Anterior cingulate cortex (tissue), 58 donors: ENCODE results near the gene STX19.
"Not testable (repeated sequence)": the region's sequence is repeated elsewhere in the genome, so short reads cannot be mapped to it uniquely, and the experiment has no call there.

Source experiments
- DNase-seq, 58 donors: peaks; one replicate each; lab custom pipeline; 2025; lab: John Stamatoyannopoulos, UW

Gene STX19

DNA sequence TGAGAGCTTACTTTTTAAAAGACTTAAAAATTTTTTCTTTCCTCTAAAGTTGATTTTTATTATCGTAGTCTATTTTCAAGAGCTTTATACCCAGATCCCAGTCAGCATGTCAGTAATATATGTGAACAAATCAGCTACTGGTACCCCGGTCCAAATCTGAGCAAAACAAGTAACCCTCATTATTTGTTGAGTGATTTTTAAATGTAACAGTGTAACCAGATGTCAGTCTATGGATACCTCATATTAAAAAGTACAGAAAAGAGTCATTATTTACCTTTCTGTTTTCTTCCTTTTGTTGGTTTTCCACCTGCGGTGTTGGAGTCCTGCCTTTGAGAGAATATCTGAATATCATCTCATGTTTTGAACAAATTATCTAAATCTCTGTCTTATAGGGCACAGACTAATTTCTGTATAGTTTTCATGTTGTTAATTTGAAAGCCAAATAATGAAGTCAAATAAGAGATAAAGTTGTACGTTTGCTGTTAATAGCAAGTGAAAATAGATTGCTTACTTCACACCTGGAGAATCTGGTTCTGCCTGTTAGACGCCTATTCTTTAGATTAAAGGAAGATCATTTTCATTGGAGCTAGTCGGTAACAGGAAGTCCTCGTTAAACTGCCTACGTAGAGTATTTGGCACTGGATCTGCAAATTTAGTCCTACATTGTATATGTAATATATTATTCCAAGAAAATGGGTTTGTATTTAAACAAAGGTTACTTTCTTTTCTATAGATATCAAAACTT, at the start of gene STX19:
TSS of gene STX19 (minus strand) at position 505 of the 745 bp plus-strand sequence. CDS start 13,328 bp downstream, outside the sequence.
- DNase-seq, result no peak

GRCh38 chr3:94076055-94076454, 47.7 kb upstream of the STX19 start:
- no peak for DNase-seq

- no peak for DNase-seq
Observed at GRCh38 chr3:94071713-94072284, 43.4 kb upstream of the STX19 start.

DNA sequence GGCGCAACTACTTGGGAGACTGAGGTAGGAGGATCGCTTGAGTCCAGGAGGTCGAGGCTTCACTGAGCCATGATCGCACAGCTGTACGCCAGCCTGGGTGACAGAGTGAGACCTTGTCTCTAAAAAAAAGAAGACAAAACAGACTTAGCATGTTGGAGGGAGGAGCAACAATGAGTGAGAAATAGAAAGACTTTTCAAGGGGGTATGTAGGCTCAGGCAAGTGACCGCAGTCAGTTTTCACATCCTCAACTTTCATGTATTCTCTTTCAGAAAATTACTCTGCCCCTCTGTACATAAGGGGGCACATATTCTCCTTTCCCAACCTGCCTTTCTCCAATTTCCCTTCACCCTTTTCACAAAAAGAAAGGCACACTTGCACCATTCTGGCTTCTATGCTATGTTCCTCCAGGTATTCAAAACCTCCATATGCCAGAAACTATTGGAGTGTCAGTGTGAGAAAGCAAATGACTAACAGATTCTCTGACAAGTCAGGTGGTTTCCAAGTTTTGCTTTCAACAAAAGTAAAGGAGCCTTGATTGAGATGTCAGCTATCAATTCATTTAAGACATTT, 42.0 kb upstream of the STX19 start:
- DNase-seq, result no peak

DNA sequence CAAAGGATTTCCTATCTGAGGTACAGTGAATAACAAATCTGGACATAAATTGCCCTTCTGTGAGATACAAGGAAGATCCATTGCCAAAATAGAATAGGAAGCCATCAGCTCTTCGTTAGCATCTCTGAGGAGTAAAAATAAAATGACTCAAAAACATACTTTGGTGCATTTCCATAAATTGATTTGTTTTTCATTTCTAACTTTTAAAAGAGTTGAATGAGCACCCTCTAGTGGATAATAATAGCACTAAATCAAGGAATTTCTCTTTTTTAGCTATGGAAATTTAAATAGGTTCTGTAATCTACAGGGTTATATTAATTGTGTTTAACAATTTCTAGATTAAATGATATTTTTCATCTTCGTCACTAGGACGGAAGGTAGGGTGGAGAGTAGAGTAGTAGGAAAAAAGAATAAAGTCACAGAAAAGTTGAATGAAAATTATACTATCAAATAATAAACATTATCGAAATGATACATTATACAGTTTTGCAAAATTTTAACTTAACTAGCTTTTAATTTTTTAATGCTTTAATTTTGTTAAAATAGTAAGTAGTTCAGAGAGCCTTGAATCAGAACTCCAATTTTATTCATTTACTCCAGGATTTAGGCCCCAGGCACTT, 40.9 kb upstream of the STX19 start:
- no peak for DNase-seq

DNA sequence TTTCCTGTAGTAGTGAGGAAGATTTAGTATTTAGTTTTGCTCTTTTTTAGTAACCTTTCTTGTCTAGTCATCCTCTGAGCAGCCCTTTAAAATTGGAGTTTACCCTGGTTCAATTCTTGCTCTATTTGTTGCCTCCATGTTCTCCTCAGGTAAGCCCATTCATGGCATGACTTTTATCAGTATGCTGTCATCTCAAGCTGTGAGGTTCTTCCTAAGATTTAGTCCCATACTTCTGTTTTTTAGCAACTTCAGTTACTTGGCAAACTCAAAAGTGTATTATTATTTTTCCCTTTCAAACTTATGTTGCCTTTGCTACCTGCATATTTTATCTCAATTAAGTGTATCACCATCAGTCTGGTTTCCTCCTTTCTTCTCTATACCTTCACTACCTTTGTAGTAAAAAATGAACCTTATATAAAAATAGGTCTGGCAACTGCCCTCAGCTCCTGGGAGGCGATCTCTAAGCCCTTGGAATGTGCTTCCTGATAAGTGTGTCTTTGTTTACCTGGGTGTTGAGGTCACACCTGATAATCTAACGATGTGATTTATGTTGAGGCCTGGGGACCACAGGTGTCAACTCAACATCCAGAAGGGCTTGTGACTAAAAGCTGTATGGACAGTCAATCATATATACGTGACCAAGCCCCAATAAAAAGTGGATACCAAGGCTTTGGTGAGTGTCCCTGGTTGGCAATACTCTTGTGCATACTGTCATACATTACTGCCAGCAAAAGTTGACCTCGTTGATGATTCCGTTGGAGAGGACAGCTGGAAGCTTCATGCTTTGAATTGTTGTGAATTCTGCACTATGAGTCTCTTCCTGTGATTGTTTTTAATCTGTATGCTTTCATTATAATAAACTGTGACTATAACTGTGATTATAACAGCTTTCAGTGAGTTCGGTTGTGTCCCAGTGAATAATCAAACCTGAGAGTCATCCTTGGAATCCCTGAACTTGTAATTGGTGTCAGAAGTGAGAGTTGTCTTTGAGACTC, 38.4 kb upstream of the STX19 start:
- DNase-seq, result no peak

DNA sequence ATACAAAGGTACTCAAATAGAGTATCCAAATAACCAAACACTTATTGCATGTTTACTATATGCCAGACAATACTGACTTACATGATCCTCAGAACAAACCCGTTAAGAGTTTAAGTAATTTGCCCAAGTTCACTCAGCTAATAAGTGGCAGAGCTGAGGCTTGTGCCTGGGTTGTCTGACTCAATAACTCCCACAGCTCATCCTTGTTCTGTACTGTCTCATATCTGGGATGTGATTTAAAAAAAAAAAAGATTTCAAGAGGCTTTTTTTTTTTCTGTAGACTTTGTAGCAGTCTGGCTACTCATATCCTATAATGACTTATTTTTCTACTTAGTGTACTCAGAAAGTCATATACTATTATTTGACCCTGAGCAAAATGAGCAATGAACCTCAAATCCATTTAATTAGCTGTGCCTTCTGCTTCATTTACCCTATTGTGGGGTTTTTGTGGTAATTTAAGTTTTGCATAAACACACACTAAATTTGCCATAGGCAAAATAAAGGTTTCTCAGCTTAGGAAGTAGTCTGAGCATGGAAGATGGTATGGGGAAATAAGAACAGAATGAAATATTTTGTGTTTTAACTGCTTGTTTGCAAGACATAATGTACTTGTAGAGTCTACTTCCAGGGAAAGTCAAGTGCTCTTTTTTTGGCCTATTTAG, 37.6 kb upstream of the STX19 start:
- DNase-seq, result no peak

DNA sequence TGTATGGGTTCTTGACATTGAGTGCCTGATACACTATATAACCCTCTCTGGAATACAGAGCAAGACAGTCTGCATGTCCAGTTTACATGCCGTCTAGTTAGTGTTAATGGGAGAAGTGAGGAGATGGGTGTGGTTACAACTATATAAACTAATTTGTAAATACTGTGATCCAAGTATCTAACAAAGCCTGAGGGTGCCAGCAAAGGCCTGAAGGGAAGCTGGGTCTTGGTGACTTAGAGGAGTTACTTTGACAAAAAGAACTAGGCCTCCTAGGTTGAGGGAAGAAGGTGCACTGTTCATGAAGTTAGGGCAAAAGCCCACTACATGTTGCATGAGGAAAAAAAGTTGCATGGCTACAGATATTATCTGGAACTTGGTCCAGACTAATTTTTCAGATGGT, 36.7 kb upstream of the STX19 start:
- no peak for DNase-seq

DNA sequence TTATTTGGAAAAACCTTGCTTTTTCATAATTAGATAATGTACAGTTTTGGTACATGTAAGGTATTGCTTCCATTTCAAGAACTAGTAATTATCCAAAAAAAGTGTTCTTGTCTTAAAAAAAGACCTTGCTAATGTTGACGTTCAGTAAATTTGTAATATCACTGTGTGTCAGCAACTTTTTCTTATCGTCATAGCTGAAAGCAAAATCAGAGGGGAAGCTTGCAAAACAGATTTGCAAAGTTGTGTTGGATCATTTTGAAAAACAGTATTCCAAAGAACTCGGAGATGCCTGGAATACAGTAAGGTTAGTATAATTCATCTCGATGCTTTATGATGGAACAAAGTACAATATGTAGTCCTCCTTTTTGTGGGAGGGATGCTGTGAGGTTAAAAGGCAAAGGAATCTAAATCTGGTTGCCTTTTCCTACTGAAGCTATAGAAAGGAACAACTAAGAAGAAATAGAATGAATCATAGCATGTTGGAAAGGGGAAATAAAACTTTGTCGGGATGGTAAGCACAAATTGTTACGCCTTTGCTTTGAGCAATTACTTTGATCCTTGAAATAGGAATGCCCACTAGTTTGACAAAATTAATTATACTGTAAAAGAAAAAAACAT, 36.0 kb upstream of the STX19 start:
- no peak for DNase-seq

DNA sequence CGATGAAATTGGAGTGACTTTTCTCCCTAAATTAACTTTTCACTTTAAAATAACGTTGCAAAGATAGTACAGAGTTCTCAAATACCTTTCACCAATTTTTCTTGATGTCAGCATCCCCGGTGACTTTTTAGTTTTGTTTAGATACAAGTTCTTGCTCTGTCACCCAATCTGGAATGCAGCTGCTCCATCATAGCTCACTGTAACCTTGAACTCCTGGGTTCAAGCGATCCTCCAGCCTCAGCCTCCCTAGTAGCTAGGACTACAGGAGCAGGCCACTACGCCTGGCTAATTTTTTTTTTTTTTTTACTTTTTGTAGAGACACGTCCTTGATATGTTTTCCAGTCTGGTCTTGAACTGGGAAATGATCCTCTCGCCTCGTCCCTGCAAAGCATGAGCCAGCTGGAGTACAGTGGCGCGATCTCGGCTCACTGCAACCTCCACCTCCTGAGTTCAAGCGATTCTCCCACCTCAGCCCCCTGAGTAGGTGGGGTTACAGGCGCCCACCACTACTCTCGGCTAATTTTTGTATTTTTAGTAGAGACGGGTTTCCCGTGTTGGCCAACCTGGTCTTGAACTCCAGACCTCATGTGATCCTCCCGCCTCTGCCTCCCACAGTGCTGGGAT, 35.2 kb upstream of the STX19 start:
- no peak for DNase-seq

DNA sequence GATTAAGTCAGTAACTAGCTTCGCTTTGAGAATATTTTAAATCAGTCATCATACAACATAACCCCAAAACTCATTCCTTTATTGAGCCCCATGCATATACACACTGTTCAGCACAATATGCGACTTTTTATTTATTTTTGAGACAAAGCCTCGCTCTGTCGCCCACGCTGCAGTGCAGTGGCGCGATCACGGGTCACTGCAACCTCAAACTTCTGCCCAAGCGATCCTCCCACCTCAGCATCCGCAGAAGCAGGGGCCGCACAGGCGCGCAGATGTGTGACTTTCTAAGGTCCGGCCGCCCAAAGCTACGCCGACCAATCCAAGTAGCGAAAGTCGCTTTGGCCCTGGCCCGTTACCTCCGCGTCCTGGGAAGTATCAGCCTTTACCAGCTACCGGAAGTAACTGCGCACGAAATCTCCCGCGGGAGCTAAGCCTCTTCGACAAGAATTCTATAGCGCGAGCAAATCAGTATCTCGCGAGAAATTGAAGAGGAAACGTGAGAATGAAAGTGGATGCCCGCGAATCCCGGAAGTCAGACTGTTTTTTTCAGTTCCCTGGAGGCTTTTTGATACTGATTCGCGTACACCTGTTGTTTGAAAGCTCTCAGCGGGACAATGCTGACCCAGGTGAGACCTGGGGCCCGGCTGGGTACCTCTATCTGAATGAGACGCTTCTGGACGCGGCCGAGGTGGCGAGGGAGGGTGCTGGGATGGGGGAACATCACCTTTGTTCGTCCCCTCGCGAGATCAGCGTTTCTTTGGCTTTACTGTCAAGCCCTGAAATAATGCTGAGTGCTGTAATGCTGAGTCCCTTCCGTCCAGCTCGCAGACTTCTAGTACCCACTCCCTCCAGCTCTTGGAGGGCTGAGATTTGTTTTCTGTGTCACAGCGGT, 34.4 kb upstream of the STX19 start, which contains the start of the genes DHFR2 and NSUN3:
TSS of gene DHFR2 (minus strand) at position 404 of the 892 bp plus-strand sequence. CDS start 1,405 bp downstream, outside the sequence.
TSS of gene NSUN3 (plus strand) at position 549 of the 892 bp plus-strand sequence. CDS start at position 615, 66 bp downstream.
- DNase-seq, result peak in 57 of 58 donors; percentile 35 to 92 (median 77)

DNA sequence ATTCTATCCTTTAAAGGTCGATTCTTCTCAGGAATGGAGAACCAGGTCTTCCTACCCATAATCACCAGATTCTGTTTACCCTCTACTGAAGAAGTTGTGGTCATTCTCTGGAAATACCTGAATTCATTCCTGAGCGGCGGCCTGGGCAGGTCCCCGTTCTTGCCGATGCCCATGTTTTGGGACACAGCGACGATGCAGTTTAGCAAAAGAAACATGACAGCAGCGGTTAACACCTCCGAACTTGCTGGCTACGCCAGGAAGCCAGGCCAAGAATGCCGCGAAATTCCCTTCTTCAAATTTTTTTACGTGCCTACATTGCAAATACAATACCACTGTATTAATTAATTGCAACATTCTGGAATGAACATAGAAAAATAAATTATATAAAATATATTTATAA, 32.9 kb upstream of the STX19 start:
- DNase-seq, result no peak

GRCh38 chr3:94050546-94050945, 22.1 kb upstream of the STX19 start:
- DNase-seq, result no peak

DNA sequence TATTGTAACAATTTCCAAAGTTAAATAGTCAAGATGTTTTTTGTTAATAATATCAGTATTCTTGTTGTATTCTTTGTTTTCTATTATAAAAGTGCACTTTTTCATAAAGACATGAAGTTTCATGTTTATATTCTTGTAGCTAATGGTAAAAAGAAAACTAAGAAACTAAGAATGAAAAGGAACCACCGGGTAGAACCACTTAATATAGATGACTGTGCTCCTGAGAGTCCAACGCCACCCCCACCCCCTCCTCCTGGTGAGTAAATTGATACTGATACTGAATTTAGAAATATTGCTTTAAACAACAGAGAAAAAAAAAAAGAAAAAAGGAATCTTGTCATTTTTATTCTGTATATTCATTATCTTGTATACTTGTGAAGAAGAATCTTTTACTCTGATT, 20.9 kb upstream of the STX19 start:
- DNase-seq, result no peak

DNA sequence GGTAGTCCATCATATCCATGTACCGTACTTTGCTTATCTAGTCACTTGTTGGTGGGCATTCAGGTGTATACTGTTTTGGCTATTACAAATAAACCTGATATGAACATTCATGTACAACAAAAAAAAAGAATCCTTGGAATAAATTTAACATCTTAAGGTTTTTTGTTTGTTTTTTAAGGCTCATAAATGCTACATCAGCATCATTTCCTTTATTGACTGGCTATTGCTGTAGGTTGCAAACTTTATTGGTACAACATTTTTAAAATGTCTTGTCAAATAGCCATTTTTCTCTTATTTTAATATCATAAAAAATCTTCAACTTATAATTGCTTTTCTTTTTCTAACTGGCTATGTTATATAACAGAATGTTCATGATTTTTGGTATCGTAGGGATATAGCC, 18.1 kb upstream of the STX19 start:
- DNase-seq, result no peak

GRCh38 chr3:94044100-94044936, 15.9 kb upstream of the STX19 start:
- not testable (repeated sequence) for DNase-seq

GRCh38 chr3:94043285-94043684, 14.9 kb upstream of the STX19 start:
- DNase-seq, result no peak
